Renal cortex interstitium (tissue), 11 donors: ENCODE results near the gene ODAD4. TPM values are rescaled to one million over a fixed set of nuclear protein-coding genes. Genes with fewer than 3 reads are reported as not detected.

Experiments
- DNase-seq, 11 donors: peaks; one replicate each; pipeline ENCODE4 v3.0.0-alpha.2; 2013; ENCODE audit warnings: low read depth in 9 of 11, low spot score in 4 of 11; ENCODE audit errors: extremely low read depth in 1 of 11
- polyA plus RNA-seq, 3 donors: library from polyadenylated mRNA; unstranded; fragments of 120-200 nt; gene quantifications; one replicate each; pipeline ENCODE4 v1.2.1, GENCODE V29; 2013; ENCODE audit not compliant: insufficient read length in 3 of 3

Gene ODAD4
- polyA plus RNA-seq, 3 donors: 5.6 to 9.1 (median 8.4) TPM

- DNase-seq: peak in 5 of 11 donors; percentile 39 to 65 (median 56)
Observed at GRCh38 chr17:41962768-41963434, 32.5 kb downstream of the ODAD4 start.

- DNase-seq: peak in 2 of 11 donors; percentile 33 to 45
Observed at GRCh38 chr17:41965694-41966462, 35.5 kb downstream of the ODAD4 start.

GRCh38 chr17:41966463-41967140 is 36.2 kb downstream of the ODAD4 start, which contains the start of gene CNP:
TSS of gene CNP (plus strand) at chr17:41966795. CDS start at chr17:41966885, 90 bp downstream.
- peak; percentile 70 to 89 (median 84) for DNase-seq

- no peak for DNase-seq
Observed at GRCh38 chr17:41967141-41967920, 36.9 kb downstream of the ODAD4 start.

GRCh38 chr17:41967921-41968578 is 37.6 kb downstream of the ODAD4 start:
- DNase-seq: no peak

- no peak for DNase-seq
Observed at GRCh38 chr17:41968676-41969075, 38.3 kb downstream of the ODAD4 start.

- DNase-seq: no peak
Observed at GRCh38 chr17:41970901-41971331, 40.5 kb downstream of the ODAD4 start.

- DNase-seq: no peak
Observed at GRCh38 chr17:41971721-41972523, 41.5 kb downstream of the ODAD4 start.

- DNase-seq: no peak
Observed at GRCh38 chr17:41972571-41973407, 42.4 kb downstream of the ODAD4 start.

- no peak for DNase-seq
Observed at GRCh38 chr17:41973408-41973811, 43.0 kb downstream of the ODAD4 start.

GRCh38 chr17:41974031-41974430 is 43.6 kb downstream of the ODAD4 start:
- no peak for DNase-seq

- no peak for DNase-seq
Observed at GRCh38 chr17:41974658-41975057, 44.2 kb downstream of the ODAD4 start.

- DNase-seq: no peak
Observed at GRCh38 chr17:41975099-41976083, 45.0 kb downstream of the ODAD4 start.

- no peak for DNase-seq
Observed at GRCh38 chr17:41976142-41976768, 45.8 kb downstream of the ODAD4 start.

- no peak for DNase-seq
Observed at GRCh38 chr17:41977991-41978390, 47.6 kb downstream of the ODAD4 start.
